GM18519 (cell line): ENCODE data around the gene ADAMTS12.
A peak's percentile ranks its signal among the peaks of the same experiment; 100 is the strongest.

Experiments
- ATAC-seq: cut with Tn5 transposase; IDR thresholded peaks from one replicate; pipeline ENCODE4 v1.9.1; 2021; ENCODE audit warnings: mild to moderate bottlenecking, moderate library complexity; ENCODE audit not compliant: unreplicated experiment, low FRiP score

The ADAMTS12 gene

DNA sequence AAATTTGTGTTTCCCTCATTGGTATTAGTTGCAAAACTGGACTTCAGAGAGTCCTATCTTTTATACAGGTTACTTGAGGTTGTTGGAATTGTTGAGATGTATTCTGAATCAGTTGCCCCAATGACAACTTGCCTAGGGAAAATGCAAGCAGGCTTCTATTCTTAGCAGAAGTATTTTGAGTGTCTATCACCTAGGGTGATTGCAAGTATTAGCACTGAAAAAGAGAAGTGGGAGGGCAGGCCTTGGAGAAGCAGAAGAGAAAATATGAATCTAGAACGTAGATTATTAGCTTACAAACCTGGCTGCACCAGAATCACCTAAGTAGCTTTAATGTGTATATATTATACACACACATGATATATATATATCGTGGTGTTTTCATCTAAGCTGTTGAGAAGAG is 43.2 kb downstream of the ADAMTS12 start:
- peak; percentile 19 for ATAC-seq

DNA sequence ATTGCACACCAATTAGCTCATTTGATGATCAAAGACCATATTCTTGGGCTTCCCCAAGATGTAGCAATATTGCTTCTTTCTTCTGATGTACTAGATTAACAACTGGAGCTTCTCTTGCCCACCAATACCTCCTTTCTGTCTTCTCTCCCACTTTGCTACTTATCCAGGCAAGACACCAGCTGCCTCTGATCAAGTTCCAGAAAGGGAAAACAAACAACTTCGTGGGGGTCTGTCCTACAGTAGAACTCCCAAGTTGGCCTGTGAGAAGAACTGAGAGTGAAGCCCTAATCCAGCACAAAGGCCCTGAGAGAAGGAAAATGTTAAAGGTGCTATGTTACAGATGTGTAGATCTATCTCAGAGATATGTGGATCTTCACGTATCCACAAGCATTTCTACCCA is 44.9 kb downstream of the ADAMTS12 start:
- ATAC-seq: no peak

DNA sequence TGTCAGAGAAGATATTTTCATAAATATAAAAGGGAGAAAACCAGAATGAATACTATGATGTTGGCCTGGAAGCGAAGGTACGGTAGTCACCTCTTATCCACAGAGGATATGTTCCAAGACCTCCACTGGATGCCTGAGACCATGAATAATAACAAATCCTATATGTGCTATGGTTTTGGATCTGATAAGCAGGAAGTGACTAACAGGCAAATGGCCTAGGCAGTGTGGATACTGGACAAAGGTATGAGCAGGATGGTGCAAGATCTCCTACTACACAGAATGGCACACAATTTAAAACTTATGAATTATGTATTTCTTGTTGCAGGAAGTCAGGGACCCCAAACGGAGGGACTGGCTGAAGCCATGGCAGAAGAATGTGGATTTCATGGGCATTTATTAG is 48.2 kb downstream of the ADAMTS12 start:
- ATAC-seq: no peak

DNA sequence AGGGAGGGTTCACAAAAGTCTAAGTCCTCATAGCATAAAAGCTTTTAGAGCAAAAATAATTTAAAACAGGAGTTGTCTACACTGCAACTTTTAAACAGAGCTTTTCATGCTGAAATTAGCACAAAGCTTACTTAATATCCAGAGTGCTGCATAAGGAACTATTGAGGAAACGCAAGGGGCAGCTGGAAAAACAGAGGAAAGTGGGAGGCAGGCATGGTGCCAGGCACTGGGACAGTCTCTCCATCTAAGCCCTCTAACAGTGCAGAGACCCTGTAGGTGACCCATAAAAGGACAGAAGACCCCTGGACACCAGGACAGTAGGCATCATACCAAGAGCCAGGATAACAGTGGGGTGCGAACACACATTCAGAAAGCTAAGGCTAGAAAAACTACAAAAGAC is 49.3 kb downstream of the ADAMTS12 start:
- ATAC-seq: no peak

DNA sequence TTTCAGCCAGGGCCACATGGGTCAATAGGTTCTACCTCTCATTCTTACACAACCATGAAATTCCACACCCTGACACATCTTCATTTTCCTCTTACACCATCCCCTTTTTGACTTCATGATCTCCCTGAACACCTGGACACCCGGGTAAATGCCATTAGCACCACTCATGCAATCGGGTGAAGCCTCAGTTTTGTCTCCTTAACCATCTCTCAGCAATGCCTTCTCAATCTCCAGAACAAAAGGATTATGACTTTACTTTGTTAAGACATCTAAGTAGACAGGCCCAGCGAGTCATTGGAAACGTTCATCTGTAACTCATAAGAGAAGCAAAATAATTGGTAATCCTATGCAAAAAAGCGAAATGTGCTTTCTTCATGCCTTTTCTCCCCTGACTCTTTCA is 49.9 kb downstream of the ADAMTS12 start:
- no peak for ATAC-seq

DNA sequence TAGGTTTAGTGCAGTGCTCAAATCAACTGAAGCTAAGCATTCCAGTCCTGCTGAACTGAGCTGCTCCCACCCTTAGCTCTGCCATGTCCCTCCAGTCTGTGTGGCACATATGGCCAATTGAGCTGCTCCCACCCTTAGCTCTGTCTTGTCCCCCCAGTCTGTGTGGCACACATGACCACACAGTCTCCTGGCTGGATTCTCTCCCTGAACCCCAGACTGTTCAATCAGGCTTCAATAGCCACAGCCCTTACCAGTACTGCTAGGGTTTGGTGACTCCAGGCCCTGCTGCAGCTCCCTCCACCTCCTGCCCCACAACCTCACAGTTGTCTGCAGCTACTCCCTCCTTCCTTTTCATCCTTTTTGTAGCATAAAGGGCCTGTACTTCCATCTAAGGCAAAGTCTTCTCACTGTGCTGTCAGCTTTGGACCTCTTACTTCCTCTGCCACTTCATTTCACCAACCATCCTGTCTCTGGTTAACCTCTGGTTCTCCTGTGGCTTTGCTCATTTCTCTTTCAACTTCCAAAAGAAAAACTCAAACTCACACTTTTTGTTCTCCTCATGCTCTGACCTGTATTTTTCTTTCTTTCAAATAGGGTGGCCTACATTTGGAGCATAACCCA is 50.8 kb downstream of the ADAMTS12 start:
- peak; percentile 69 for ATAC-seq

DNA sequence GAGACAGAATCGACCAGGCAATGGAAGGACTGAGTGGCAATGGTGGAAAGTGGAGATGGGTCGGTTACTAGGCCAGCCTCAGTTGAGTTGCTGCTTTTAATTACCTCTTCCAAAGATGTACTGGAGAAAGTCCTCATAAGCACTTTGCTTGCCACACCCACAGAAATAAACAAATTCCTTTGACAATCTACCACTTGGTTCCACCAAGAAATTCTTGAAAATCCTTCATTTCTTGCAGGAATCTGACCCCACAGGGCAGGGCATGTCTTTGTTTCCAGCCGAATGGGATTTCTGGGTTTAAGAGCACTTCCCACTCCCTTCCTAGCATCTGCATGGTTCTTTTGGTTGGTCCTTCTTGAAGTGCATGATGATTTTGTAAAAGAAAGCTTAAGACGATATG is 54.5 kb downstream of the ADAMTS12 start:
- no peak for ATAC-seq

DNA sequence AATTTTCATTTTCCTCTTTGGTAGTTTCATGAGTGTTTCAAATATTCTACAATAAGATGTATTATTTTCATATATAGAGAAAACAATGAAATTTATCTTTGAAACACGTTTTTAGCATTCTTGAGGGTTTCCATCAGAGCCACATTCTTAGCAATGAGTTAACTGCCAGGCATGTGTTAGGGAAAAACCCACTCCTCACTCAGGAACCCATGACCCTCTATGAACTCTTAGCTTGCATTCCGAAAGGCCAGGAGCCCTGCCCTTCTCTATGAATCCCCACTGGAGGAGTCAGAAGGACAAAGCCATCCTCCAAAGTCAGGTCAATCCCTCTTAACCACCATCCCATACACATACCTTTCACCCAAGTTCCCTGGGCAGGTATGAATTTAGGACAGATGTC is 57.5 kb downstream of the ADAMTS12 start:
- no peak for ATAC-seq

DNA sequence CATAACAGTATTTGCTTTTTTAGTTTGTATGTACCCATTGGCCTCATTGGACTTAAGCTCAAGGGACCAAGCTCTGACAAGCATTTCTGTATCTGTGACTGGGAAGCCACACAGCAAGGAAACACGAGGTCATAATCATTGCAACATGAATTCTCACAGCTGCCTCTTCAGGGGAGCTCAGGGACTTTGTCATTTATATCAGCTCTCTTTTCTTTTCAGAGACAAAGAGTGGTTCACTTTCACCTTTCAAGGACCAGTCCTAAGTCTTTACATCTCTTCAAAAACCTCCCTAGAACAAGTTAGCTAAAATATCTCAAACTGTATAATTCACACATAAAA is 58.6 kb downstream of the ADAMTS12 start:
- ATAC-seq: no peak

DNA sequence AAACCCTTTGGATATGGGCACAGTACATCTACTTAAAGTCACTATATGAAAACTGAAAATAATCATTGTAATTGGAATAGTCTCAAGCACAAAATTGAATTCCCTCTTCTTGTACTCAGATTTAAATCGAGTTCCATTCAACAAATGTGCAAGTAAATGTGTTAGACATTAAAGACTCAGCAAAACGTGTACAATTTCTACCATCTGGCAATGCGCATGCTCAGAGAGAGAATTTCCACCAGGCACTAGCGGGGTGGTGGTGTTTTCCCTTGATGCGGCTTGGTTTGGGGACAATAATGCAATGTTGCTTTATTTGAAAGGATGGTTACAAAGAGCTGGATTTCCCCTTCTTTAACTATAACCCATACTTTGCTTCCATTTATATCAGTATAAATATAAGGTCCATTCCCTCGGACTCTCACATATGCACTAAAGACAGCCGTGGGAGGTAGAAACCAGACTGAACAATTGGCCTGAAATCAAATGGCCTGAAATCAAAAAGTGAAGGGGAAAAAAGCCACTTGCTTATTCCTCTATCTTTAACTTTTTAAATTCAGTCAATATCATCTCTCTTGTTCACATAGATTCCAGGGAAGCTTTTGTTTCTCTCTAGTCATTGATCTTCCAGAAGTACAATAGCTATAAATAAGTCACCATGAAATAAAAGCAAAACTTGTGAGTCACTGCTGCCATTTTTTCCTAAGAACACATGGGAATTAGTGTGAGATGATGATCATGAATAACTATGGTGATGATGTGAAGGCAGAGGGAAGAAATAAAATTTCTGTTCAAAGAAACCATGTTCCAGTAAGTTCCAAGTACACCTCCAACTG is 59.2 kb downstream of the ADAMTS12 start:
- ATAC-seq: no peak

DNA sequence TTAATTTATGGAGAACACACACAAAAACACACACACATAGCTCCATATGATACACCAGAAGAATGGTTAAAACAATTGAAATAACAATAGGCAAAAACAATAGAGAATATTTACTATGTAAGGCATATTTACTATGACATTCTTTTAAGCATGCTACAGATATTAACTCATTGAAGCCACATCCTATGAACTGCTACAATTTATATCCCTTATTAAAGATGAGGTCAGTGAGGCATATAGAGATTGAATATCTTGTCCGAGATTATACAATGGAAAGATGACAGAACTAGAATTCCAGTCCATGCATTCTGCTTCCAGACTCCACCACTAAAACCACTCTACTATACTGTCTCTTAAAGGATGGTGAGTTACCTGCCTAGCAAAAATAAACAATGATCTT is 60.7 kb downstream of the ADAMTS12 start:
- ATAC-seq: no peak

DNA sequence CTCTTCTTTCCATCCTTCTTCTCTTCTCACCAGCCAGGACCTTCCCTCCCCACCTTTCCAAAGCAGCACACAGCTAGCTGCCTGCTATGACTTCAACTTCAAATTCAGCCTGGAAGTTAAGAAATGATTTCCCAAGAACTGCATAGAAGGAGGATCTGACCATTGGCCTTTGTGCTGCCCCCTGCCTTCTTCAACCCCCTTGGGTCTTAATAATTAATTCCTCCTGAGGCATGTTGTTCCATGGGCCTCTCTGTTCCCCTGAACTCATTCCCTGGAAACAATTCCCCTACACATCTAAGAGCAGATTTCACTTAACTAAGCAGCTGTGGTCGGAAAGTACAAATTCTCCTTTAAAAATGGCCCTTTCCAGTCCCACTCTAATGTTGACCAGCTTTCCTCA is 62.4 kb downstream of the ADAMTS12 start:
- ATAC-seq: no peak

DNA sequence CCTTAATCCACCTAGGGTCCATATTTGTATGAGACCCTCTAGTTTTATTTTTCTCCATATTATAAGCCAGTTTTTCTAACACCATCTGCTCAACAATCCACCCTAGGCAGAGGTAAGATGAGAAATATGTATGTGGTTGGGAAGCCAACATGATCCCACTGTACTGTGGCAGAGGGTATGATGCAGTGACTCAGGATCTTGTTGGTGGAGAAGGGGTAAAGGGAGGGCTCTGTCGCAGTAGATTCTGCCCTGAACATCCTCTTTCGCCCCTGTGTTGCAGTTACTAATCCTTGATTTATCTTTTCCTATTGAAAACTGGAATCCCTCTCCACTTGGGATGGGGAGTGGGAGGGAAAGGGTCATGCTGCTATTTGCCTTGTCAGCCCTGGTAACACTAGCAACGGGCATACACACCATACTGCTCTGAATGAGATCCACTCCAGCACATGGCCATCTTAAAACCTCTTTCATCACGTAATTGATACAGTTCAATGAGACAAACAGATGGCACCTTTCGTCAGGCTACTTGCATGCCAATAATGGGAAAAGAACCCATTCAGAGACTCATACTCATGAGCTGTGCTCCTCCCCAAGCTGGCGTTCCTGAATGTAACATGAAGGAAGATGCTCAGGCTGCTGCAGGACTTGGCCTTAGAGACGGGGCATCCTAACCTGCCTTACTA is 63.0 kb downstream of the ADAMTS12 start:
- no peak for ATAC-seq

DNA sequence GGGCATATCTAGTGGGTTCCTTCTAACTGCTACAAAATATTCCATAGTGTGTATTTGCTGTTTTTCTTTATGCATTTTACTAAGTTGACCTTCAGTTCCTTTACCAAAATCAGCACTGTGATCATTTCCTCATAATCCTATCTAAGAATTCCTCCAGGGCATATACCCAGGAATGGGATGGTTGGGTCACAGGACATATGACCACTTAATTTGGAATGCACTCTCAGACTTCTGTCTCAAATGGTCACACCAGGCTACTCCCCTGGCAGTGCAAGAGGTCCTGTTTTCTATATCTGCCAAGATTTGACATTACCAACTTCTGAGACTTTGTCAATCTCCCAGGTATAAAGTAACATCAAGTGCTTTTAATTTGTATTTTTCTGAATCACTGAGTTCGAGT is 63.9 kb downstream of the ADAMTS12 start:
- no peak for ATAC-seq

DNA sequence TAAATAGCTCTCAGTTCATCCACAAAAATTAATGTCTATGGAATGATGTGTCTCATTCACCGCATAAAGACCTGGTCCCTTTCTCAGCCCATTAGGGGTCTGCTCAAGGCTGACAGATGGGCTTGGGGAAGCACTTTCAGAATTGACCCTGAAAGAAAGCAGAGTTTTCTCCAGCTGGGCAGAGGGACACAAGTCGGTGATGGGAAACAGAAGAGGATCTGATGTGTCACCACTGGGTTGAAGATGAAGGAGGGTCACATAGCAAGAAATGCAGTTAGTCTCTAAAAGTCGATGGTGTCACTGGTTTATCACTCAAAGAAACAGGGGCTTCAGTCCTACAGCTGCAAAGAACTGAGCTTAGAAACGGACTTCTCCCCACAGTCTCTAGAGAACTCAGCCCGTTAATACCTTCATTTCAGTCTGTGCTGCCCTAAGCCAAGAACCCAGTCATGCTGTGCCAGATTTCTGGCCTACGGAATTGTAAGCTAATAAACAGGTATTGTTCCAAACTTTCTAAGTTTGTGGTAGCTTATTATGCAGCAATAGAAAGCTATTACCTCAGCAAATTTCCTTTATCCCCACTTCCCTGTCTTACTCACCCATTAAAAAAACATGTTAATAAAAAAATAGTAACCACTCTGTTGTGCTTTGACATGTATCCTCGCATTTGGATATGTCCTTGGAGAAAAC is 64.6 kb downstream of the ADAMTS12 start:
- ATAC-seq: no peak

DNA sequence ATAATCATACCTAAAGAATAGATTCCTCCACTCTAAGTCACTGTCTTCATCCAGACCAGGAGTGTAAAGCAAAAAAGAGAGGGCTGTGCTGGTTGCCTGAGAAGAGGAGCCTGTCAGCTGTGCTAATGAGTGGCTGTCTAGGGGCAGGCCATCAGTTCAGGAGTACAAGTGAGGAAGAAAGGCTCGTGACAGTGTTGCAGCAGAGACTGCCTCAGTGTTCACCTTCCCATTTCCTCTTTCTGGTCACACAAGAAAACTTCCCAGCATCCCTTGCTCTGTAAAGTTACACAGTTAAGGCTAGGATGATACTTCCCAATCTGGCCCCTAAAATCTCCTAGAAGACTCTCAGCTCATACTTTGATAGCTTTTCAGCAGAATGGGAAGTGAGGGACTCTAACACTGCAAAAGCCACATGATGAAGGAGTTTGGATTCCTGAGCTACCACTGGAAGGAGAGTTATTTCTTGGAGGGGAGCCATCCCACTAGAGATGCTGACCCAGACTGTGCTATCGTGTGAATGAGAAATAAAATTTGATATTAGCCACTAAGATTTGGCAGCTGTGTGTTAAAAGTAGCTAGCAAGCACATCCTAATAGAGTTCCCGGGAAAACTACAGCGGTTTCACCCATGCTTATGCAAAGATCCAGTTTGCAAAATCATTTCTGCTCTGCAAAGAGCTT is 67.1 kb downstream of the ADAMTS12 start:
- ATAC-seq: peak; percentile 60

DNA sequence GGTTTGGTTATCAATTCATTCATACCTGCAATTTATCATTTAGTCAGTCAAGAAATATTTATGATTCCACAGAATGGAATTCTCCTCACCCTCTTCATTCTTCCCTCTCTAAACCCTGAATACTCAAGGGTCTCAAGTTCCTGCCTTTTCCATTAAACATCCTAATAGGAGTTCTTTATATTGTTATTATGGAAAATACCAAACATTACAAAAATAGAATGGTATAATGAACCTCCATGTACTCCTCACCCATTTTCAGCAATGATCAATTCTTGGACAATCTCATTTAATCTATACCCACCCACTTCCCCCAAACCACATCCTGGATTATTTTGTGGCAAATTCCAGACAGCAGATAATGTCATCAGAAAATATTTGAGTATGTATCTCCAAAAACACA is 74.5 kb downstream of the ADAMTS12 start:
- ATAC-seq: no peak

DNA sequence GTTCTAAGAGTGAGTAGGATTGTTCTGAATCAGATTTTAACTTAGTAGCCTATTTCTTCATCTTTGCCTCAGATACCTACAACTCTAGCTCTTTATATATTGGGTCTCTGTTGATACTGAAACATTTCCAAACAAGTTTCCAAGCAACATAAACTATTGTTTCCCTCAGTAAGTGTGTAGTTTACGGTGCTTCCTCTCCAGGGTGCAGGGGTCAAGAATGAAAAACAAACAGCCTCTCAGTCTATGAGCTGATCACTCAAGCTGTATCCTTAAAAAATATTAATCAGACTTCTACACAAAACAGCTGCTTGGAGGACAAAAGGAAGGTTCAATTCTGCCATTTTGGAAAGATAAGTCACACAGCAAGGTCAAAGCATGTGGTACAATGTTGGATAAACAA is 75.0 kb downstream of the ADAMTS12 start:
- ATAC-seq: no peak

DNA sequence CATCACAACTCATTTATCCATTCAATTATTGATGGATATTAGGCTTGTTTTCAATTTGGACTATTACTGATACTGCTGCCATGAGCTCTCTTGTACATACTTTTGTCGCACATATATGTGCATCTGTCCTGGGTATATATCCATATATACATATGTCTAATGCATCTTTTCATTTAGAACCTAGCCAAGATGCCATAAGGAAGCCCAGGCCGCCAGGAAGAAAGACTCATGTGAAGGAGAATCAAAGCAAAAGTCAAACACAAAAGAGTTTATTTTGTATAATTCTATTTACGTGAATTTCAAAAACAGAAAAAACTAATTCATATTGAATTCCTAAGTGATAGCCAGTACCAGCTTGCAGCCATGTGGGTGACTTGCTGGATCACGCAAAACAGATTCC is 79.0 kb downstream of the ADAMTS12 start:
- no peak for ATAC-seq

DNA sequence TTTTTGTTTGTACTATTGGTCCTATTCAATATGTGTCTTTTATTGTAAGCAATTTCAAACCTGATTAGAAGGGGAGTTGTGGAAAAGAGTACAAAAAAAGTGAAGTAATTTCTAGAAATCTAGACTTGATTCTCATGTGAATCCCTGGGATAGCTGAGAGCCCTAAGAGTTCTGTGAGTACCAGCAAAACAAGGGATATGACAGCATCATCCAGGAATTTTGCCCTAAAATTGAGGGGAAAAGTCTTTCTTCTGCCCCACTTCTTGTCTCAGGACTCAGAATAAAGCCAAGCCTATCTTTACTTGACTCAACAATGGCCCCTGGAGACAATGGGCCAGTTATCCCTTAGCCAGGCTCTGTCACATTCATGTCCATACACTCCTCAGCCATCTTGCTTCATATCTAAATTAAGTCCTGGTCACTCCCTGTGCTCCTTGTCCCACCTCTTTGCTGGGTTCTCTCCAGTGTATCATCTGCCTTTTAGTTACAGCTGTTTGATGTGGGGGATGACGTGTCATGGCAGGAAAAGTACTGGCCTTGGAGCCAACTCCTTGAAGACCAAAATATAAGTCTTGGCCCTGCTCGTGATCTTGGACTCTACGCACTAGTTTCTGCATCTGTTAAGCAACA is 81.2 kb downstream of the ADAMTS12 start:
- ATAC-seq: no peak
